ENCODE measurements around the gene MARCHF9.

- TF ChIP-seq CTCF (IDR thresholded peaks at IDR 0.05) (no peak), ZFX (IDR thresholded peaks at IDR 0.05; ENCODE audit: borderline replicate concordance) (no peak)
Measured at GRCh38 chr12:57719777-57720605, 34.9 kb upstream of the MARCHF9 start.
